ENCODE data around the gene STING1.

STING1 gene

DNA sequence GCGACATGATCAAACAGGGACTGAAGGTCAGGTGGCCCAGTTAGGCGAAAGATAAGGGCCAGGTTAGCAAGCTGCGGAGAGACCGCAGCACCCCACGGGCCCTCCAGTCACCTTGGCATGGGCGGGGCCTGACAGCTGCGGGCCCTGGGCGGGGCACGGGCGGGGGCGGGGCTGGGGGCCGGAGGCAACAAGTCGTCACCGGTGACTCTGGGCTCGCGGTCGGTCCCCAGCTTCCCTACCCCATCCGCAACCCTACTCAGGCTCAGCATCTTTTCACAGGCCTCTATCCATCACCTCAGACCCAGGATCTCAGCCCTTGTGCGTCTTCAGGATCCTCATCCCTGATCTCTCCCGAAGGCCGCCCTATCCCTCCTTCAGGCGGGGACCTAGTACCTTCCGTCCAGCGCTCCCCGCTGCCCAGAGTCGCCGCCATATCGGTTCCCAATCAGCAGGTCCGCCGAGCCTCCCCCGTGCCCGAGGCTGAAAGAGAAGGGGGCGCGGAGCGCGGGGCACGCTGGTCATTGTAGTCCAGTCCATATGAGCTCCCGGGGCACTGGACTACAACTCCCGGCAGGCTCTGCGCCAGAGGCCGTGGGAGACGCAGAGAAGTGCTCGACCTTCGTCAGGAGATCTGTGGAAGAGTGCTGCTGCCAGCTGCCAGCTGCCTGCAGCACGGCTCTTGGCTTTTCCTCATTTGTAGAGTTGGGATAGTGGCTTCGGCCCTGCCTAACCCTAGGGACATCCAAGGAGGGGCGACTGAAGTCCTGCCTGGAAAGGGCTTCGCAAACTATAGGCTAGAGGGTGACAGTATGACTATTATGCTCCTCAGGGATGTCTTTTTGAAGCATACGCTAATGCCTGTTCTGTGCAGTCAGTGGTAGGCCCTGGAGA lies 43.3 kb downstream of the STING1 start, which contains the start of gene DNAJC18:
TSS of gene DNAJC18 (minus strand) at position 513 of the 891 bp plus-strand sequence. CDS start at position 433, 80 bp downstream.
- peak; percentile 89 for DNase-seq (ENCODE audit: low spot score)

DNA sequence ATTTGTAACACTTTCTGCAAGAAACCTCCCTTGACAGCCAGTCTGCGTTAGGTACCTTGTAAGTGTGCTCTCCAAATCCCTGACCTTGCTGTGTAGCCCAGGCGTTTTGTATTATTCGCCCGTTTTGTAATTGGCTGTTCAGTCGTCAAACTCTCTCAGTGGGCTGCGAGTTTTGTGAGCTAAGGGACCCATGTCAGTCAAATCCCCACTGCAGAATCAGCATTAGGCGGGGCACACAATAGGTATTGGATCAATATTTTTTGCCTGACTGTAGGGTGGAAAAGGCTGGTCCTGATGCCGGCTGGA lies 43.9 kb downstream of the STING1 start:
- DNase-seq (ENCODE audit: low spot score) = no peak

DNA sequence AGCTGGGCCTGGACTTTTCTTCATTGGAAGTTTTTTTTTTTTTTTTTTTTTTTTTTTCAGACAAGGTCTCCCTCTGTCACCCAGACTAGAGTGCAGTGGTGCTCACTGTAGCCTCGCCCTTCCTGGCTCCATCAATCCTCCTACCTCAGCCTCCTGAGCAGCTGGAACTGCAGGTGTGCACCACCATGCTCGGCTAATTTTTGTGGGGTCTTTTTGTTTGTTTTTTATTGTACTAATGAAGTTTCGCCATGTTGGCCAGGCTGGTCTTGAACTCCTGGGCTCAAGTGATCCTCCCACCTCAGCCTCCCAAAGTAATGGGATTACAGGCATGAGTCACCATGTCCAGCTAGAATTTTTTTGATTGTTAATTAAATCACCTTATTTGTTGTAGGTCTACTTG lies 46.9 kb downstream of the STING1 start:
- DNase-seq (ENCODE audit: low spot score) = no peak

DNA sequence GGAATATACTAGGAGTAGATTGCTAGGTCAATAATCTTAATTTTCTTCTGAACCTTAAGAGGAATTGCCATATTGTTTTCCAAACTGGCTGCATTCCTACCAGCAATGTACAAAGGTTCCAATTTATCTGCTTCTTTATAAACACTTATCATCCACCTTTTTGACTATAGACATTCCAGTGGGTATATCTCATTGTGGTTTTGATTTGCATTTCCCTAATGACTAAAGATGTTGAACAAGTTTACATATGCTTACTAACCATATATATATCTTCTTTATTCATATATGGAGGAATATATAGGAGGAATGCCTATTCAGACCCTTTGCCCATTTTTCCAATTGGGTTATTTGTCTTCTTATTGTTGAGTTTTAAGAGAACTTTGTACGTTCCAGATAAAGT lies 50.9 kb downstream of the STING1 start:
- no peak for DNase-seq (ENCODE audit: low spot score)

DNA sequence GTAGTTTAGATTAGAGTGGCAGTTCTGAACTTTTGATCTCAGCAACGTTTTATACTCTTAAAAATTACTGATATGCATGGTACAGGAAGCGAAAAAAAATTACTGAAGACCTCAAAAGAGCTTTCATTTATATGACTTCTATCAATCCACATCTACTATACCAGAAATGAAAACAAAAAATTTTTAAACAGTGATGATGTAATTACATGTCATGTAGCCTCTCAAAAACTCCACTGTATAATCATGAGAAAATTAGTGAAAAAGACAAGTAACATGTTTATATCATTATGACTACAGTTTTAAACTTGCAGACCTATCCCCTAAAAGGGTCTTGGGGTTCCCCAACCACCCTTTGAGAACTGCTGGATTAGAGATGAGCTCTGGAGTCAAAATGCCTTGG lies 52.5 kb downstream of the STING1 start:
- DNase-seq (ENCODE audit: low spot score) = no peak

DNA sequence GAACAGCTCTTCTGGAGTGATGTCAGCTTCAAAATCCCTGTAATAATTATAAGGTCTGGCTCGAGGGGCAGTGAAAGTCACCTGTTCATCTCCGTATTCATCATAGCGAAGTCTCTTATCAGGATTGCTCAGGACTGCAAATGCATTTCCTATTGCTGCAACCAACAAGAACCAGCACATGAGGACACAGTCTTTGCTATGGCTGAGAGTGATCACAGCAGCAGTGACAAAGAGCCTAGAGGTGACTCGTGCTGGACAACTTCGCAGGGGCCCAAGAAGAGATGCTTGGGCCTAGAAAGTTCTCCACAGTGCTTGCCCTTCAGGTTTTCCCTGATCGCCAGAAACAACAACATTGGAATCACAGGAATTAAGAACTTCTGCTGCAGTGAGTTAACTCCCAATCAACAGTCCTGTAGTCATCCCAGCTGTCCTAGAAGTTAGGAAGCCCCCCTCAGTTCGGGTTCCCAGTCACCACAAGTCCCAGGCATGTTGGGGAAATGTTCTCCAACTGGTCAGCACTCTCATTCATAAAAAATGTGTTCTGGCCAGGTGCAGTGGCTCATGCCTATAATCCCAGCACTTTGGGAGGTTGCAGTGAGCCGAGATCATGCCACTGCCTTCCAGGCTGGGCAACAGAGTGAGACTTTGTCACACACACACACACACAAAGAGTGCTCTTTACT lies 56.2 kb downstream of the STING1 start:
- DNase-seq (ENCODE audit: low spot score) = no peak
